HG03280 (cell line): ENCODE data around the gene TOMM6.
"Not testable (repeated sequence)": the region's sequence is repeated elsewhere in the genome, so short reads cannot be mapped to it uniquely, and the experiment has no call there.

Experiments
- ATAC-seq: cut with Tn5 transposase; IDR thresholded peaks from one replicate; pipeline ENCODE4 v1.9.1; 2021; ENCODE audit warnings: mild to moderate bottlenecking, moderate library complexity; ENCODE audit not compliant: unreplicated experiment

Gene TOMM6

DNA sequence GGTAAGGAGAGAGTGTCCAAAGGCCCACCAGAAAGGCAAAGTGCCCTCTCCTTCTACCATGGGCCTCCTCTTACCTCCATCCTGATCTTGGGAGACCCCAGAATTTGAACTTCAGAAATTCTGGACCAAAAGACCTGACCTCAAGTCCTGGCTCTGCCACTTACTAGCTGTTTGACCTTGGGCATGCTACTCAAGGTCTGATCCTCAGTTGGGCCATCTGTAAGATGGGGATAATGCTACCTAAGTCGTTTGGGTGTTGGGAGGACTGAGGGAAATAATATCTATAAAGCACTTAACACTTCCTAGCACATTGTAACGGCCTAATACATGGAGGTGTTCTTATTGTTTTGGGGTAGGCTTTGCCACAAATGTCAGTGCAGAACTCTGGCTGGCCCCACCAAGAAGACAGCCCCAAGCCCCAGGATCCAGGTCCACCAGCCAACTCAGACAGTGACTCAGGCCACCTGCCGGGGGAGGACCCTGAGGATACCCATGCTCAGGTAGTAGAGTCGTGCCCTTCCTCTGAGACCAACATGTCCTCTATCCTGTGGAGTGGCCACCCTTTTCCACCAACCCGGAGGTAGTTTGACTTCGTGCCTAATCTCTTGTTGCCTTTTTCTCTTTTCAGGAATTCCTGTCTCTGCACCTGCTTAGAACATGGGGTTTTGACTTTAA, 4.3 kb upstream of the TOMM6 start:
- ATAC-seq, result no peak

GRCh38 chr6:41784581-41785171, 2.8 kb upstream of the TOMM6 start:
- no peak for ATAC-seq

GRCh38 chr6:41785254-41785653, 2.2 kb upstream of the TOMM6 start:
- ATAC-seq, result no peak

DNA sequence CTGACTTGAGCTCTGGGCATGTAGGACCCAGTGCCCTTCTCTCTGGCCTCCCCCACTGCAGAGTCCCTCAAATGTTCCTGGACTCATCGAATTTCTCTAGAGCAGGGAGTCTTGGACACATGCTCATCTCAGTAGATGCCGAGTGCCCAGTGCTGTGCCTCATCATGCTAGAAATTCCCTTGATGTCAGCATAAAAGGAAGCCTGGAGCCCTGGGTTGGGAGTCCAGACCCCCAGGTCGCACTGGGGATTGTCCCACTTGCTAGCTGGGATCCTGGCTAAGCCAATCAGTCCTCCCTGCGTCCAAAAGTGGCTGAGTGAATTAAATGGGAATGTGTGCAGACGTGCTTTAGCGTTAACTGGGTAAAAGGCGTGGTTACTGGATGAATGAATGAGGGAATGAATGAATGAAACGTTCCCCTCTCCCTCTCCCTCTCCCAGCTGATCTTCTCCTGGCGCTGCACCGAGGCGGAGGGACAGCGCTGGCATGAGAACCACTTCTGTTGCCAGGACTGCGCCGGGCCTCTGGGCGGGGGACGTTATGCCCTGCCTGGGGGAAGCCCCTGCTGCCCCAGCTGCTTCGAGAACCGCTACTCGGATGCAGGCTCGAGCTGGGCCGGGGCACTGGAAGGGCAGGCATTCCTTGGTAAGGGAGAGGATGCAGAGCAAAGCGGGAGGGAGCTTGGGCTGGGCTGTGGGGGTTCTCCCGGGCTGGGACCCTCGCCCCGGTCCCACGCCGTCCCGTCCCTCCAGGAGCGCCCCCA, 1.6 kb upstream of the TOMM6 start:
- ATAC-seq, result no peak

- ATAC-seq, result peak; percentile 63
These were observed 859 bp upstream of the TOMM6 start for GRCh38 chr6:41786451-41787218.

- no peak for ATAC-seq
These were observed 1.9 kb downstream of the TOMM6 start for GRCh38 chr6:41789390-41789724.

GRCh38 chr6:41790045-41790444, 2.6 kb downstream of the TOMM6 start:
- ATAC-seq, result no peak

DNA sequence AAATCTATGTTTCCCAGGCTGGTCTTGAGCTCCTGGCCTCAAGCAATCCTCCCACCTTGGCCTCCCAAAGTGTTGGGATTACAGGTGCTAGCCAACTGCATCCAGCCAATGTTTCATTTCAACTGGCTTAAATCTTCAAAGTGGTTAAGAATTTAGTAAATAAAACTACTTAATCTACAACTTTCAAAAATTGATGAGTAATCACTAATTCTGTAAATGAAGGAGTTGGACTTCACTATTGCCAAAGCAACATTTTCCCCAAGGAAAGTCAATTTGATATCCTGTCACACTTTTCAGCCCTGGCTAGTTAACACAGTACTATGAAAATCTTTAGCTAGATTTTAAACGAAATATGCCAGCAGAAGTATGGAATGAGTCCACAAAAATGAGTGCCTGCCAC, 3.8 kb downstream of the TOMM6 start:
- ATAC-seq, result no peak

GRCh38 chr6:41791984-41792383, 4.5 kb downstream of the TOMM6 start:
- ATAC-seq, result no peak

DNA sequence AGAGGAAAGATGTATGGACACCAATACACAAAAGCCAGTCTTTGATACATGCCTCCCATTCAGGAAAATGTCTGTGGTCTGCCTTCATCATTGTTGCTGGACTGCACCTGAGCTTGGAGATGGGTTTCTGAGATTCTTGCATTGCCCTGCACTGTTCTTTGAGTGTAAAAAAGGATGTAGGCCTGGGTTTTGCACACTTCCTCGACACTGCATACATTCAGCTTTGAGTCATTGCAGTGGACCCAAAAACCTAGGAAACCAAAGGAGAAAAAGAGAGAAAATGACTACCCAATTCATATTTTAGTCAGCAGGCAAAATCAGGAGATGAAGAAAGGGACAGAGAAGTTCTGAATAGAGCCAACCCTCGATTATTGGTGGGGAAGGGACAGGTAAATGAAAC, 9.0 kb downstream of the TOMM6 start:
- no peak for ATAC-seq

- no peak for ATAC-seq
These were observed 11.5 kb downstream of the TOMM6 start for GRCh38 chr6:41798901-41799558.

DNA sequence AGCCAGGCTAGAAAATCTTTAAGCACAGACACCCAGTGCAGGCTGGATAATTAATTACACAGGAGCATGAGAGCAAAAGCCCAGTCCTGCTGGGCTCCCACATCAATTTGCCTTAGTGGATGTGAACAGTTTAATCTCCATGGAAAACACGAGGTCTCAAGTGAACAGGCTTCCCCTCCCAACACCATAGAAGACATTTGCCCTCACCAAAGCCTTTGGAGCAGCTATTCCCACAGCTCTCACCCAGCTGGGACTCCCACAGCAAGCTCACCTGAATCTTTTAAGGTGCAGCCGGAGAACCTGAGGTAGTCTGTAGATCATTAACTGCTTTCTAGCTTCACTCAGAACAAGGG, 12.0 kb downstream of the TOMM6 start:
- ATAC-seq, result no peak

GRCh38 chr6:41801380-41801779, 13.9 kb downstream of the TOMM6 start:
- no peak for ATAC-seq

GRCh38 chr6:41805830-41806774, 18.6 kb downstream of the TOMM6 start:
- ATAC-seq, result no peak

GRCh38 chr6:41811095-41811494, 23.6 kb downstream of the TOMM6 start:
- no peak for ATAC-seq

- ATAC-seq, result not testable (repeated sequence)
These were observed 24.5 kb downstream of the TOMM6 start for GRCh38 chr6:41811946-41812345.

GRCh38 chr6:41813469-41813868, 26.0 kb downstream of the TOMM6 start:
- ATAC-seq, result no peak

DNA sequence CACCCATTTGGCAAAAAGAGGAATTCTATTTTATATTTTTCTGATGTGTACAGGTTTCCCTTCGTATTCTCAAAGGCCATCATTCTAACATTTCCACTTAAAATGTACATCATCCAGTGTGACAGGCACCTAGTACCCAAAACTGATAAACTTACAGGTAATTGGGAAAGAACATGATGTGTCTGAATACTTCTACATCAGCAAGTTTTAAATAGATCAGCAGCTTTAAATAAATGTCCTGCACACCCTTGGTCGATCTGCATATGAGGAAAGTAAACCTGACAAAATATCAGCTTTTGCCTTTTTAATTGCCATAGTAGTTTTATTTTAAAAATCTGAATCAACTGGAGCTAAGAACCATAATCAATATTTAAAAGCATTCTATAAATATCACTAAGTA, 26.5 kb downstream of the TOMM6 start:
- no peak for ATAC-seq

- no peak for ATAC-seq
These were observed 27.1 kb downstream of the TOMM6 start for GRCh38 chr6:41814629-41815028.

GRCh38 chr6:41815587-41815986, 28.1 kb downstream of the TOMM6 start:
- ATAC-seq, result no peak
